ENCODE measurements around the gene LYAR.

The LYAR gene

DNA sequence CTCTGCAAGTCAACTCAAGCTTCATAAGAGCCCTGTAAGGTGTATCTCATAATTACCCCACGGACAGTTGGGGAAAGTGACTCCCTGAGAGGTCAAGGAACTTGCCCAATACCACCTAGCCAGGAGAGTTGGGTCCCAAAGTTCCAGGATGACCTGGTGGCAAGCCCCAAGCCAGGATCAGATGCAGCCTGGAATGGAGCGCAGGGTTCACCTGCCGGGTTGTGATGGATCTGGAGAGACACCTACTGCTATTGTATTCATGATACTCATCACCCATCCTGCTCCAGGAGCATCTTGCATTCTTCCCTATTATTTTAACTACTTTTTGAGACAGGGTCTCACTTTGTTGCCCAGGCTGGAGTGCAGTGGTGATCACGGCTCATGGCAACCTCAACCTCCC is 36.2 kb upstream of the LYAR start:
- TF ChIP-seq CREB1 (IDR thresholded peaks at IDR 0.05; ENCODE audit: low read depth) (no peak), RAD21 (IDR thresholded peaks at IDR 0.05; ENCODE audit: low read depth) (no peak), YY1 (IDR thresholded peaks at IDR 0.05; ENCODE audit: low read depth) (no peak), CEBPB (IDR thresholded peaks at IDR 0.05) (no peak), NFIC (IDR thresholded peaks at IDR 0.05) (no peak), EGR1 (IDR thresholded peaks at IDR 0.05) (no peak), MAX (IDR thresholded peaks at IDR 0.05) (no peak), FOXM1 (IDR thresholded peaks at IDR 0.05; ENCODE audit: borderline replicate concordance, low read depth) (no peak), TEAD4 (IDR thresholded peaks at IDR 0.05) (no peak), TCF12 (IDR thresholded peaks at IDR 0.05; ENCODE audit: low read depth) (no peak), REST (IDR thresholded peaks at IDR 0.05; ENCODE audit: low read depth) (no peak), TAF1 (IDR thresholded peaks at IDR 0.05; ENCODE audit: low read depth) (no peak), ZBTB7A (IDR thresholded peaks at IDR 0.05; ENCODE audit: low read depth) (no peak), EP300 (IDR thresholded peaks at IDR 0.05; ENCODE audit: borderline replicate concordance) (no peak)
- TF ChIP-seq, protein P1, sequence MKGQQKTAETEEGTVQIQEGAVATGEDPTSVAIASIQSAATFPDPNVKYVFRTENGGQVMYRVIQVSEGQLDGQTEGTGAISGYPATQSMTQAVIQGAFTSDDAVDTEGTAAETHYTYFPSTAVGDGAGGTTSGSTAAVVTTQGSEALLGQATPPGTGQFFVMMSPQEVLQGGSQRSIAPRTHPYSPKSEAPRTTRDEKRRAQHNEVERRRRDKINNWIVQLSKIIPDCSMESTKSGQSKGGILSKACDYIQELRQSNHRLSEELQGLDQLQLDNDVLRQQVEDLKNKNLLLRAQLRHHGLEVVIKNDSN (IDR thresholded peaks at IDR 0.05), result no peak

- TF ChIP-seq REST (IDR thresholded peaks at IDR 0.05; ENCODE audit: low read depth) (no peak), CEBPB (IDR thresholded peaks at IDR 0.05) (no peak), CREB1 (IDR thresholded peaks at IDR 0.05; ENCODE audit: low read depth) (no peak), RAD21 (IDR thresholded peaks at IDR 0.05; ENCODE audit: low read depth) (no peak), FOXM1 (IDR thresholded peaks at IDR 0.05; ENCODE audit: borderline replicate concordance, low read depth) (no peak), TAF1 (IDR thresholded peaks at IDR 0.05; ENCODE audit: low read depth) (no peak), EGR1 (IDR thresholded peaks at IDR 0.05) (no peak), EP300 (IDR thresholded peaks at IDR 0.05; ENCODE audit: borderline replicate concordance) (no peak), NFIC (IDR thresholded peaks at IDR 0.05) (no peak), ZBTB7A (IDR thresholded peaks at IDR 0.05; ENCODE audit: low read depth) (no peak), MAX (IDR thresholded peaks at IDR 0.05) (no peak)
- TF ChIP-seq, protein P1 (IDR thresholded peaks at IDR 0.05), result no peak
Measured at GRCh38 chr4:4325321-4325720, 35.4 kb upstream of the LYAR start.

GRCh38 chr4:4323705-4324534 is 34.0 kb upstream of the LYAR start:
- TF ChIP-seq TCF12 (IDR thresholded peaks at IDR 0.05; ENCODE audit: low read depth), result no peak
- no peak for TF ChIP-seq NFIC (IDR thresholded peaks at IDR 0.05)
- no peak for TF ChIP-seq REST (IDR thresholded peaks at IDR 0.05; ENCODE audit: low read depth)
- TF ChIP-seq FOXM1 (IDR thresholded peaks at IDR 0.05; ENCODE audit: borderline replicate concordance, low read depth), result no peak
- no peak for TF ChIP-seq RAD21 (IDR thresholded peaks at IDR 0.05; ENCODE audit: low read depth)
- TF ChIP-seq EP300 (IDR thresholded peaks at IDR 0.05; ENCODE audit: borderline replicate concordance), result no peak
- no peak for TF ChIP-seq TAF1 (IDR thresholded peaks at IDR 0.05; ENCODE audit: low read depth)
- TF ChIP-seq, protein P1 (IDR thresholded peaks at IDR 0.05), result no peak
- TF ChIP-seq TEAD4 (IDR thresholded peaks at IDR 0.05), result no peak
